ENCODE results near the gene OR2T34. TPM values are rescaled to one million over a fixed set of nuclear protein-coding genes. Genes with fewer than 3 reads are reported as not detected.
A peak's percentile ranks its signal among the peaks of the same experiment; 100 is the strongest.
"Not testable (repeated sequence)": the region's sequence is repeated elsewhere in the genome, so short reads cannot be mapped to it uniquely, and the experiment has no call there.

The OR2T34 gene
- total RNA-seq = not detected

GRCh38 chr1:248574657-248575056, at the start of gene OR2T34:
Gene OR2T34 (minus strand): TSS chr1:248574757. CDS start chr1:248574757, 0 bp downstream.
- H3K27me3 Mint-ChIP-seq; H3K9me3 Mint-ChIP-seq; H3K27ac Mint-ChIP-seq; ATAC-seq (replicated peaks); H3K36me3 Mint-ChIP-seq (ENCODE audit: low read depth); H3K4me3 Mint-ChIP-seq; H3K4me1 Mint-ChIP-seq: not testable (repeated sequence)

- no peaks in the 10 kb centered on the region for H3K4me1 Mint-ChIP-seq
- no peaks in the 10 kb centered on the region for H3K36me3 Mint-ChIP-seq (ENCODE audit: low read depth)
- H3K4me3 Mint-ChIP-seq = no peak overlapping the region
- peak; percentile 70 for ATAC-seq (replicated peaks)
- no peaks in the 10 kb centered on the region for H3K9me3 Mint-ChIP-seq
- no peak overlapping the region for H3K27ac Mint-ChIP-seq
- H3K27me3 Mint-ChIP-seq = no peaks in the 10 kb centered on the region
These were observed 48.0 kb upstream of the OR2T34 start for GRCh38 chr1:248622570-248623001.

- Mint-ChIP-seq H3K9me3 (no peaks in the 10 kb centered on the region), H3K27ac (no peak overlapping the region), H3K4me1 (no peaks in the 10 kb centered on the region), H3K36me3 (ENCODE audit: low read depth) (no peaks in the 10 kb centered on the region), H3K27me3 (no peaks in the 10 kb centered on the region), H3K4me3 (no peak overlapping the region)
- no peak for ATAC-seq (replicated peaks)
These were observed 47.2 kb upstream of the OR2T34 start for GRCh38 chr1:248621770-248622169.

GRCh38 chr1:248618878-248619277, 44.3 kb upstream of the OR2T34 start:
- H3K27ac Mint-ChIP-seq = no peak overlapping the region
- ATAC-seq (replicated peaks) = no peak
- no peaks in the 10 kb centered on the region for H3K36me3 Mint-ChIP-seq (ENCODE audit: low read depth)
- no peak overlapping the region for H3K4me3 Mint-ChIP-seq
- no peaks in the 10 kb centered on the region for H3K4me1 Mint-ChIP-seq
- H3K27me3 Mint-ChIP-seq = no peaks in the 10 kb centered on the region
- H3K9me3 Mint-ChIP-seq = no peaks in the 10 kb centered on the region

- H3K27me3 Mint-ChIP-seq = no peaks in the 10 kb centered on the region
- no peak for ATAC-seq (replicated peaks)
These were observed 43.6 kb upstream of the OR2T34 start for GRCh38 chr1:248618119-248618518.

GRCh38 chr1:248613742-248614141, 39.2 kb upstream of the OR2T34 start:
- peak overlapping the region; percentile 36 for H3K27ac Mint-ChIP-seq
- no peaks in the 10 kb centered on the region for H3K27me3 Mint-ChIP-seq
- peak overlapping the region; percentile 3 for H3K4me3 Mint-ChIP-seq

More at GRCh38 chr1:248618119-248618518, 43.6 kb upstream of the OR2T34 start:
- Mint-ChIP-seq H3K4me3 (no peak overlapping the region), H3K27ac (no peak overlapping the region), H3K4me1 (no peaks in the 10 kb centered on the region), H3K36me3 (ENCODE audit: low read depth) (no peaks in the 10 kb centered on the region), H3K9me3 (no peaks in the 10 kb centered on the region)

GRCh38 chr1:248611883-248612414, 37.4 kb upstream of the OR2T34 start:
- no peaks in the 10 kb centered on the region for H3K4me1 Mint-ChIP-seq
- no peaks in the 10 kb centered on the region for H3K9me3 Mint-ChIP-seq
- peak; percentile 42 for ATAC-seq (replicated peaks)
- no peaks in the 10 kb centered on the region for H3K27me3 Mint-ChIP-seq
- peak overlapping the region; percentile 14 for H3K27ac Mint-ChIP-seq
- no peaks in the 10 kb centered on the region for H3K36me3 Mint-ChIP-seq (ENCODE audit: low read depth)
- H3K4me3 Mint-ChIP-seq = no peak overlapping the region

More at GRCh38 chr1:248613742-248614141, 39.2 kb upstream of the OR2T34 start:
- ATAC-seq (replicated peaks) = peak; percentile 86
- Mint-ChIP-seq H3K9me3 (no peaks in the 10 kb centered on the region), H3K36me3 (ENCODE audit: low read depth) (no peaks in the 10 kb centered on the region), H3K4me1 (no peaks in the 10 kb centered on the region)

GRCh38 chr1:248610301-248610700, 35.7 kb upstream of the OR2T34 start:
- ATAC-seq (replicated peaks) = no peak
- Mint-ChIP-seq H3K36me3 (ENCODE audit: low read depth) (no peaks in the 10 kb centered on the region), H3K27ac (no peak overlapping the region), H3K9me3 (no peaks in the 10 kb centered on the region), H3K27me3 (no peaks in the 10 kb centered on the region), H3K4me3 (no peak overlapping the region), H3K4me1 (no peaks in the 10 kb centered on the region)

GRCh38 chr1:248599396-248599795, 24.8 kb upstream of the OR2T34 start:
- Mint-ChIP-seq H3K4me3 (no peak overlapping the region), H3K27me3 (no peaks in the 10 kb centered on the region), H3K27ac (no peak overlapping the region), H3K4me1 (no peaks in the 10 kb centered on the region), H3K9me3 (no peaks in the 10 kb centered on the region), H3K36me3 (ENCODE audit: low read depth) (no peaks in the 10 kb centered on the region)
- no peak for ATAC-seq (replicated peaks)

GRCh38 chr1:248597589-248597988, 23.0 kb upstream of the OR2T34 start, which contains the start of gene OR2T10:
Gene OR2T10 (minus strand): TSS chr1:248597700. CDS start chr1:248593768, 3,932 bp downstream.
- no peaks in the 10 kb centered on the region for H3K9me3 Mint-ChIP-seq
- no peaks in the 10 kb centered on the region for H3K4me1 Mint-ChIP-seq
- ATAC-seq (replicated peaks) = no peak
- H3K36me3 Mint-ChIP-seq (ENCODE audit: low read depth) = no peaks in the 10 kb centered on the region
- H3K27me3 Mint-ChIP-seq = no peaks in the 10 kb centered on the region
- no peak within 1 kb of the TSS for H3K4me3 Mint-ChIP-seq
- H3K27ac Mint-ChIP-seq = no peak within 1 kb of the TSS

GRCh38 chr1:248596615-248597014, 22.1 kb upstream of the OR2T34 start:
- peak; percentile 76 for ATAC-seq (replicated peaks)
- Mint-ChIP-seq H3K27me3 (no peaks in the 10 kb centered on the region), H3K27ac (no peak overlapping the region), H3K36me3 (ENCODE audit: low read depth) (no peaks in the 10 kb centered on the region), H3K4me1 (no peaks in the 10 kb centered on the region), H3K9me3 (no peaks in the 10 kb centered on the region), H3K4me3 (no peak overlapping the region)

- Mint-ChIP-seq H3K4me3 (no peak overlapping the region), H3K27me3 (no peaks in the 10 kb centered on the region), H3K9me3 (no peaks in the 10 kb centered on the region), H3K36me3 (ENCODE audit: low read depth) (no peaks in the 10 kb centered on the region), H3K27ac (no peak overlapping the region), H3K4me1 (no peaks in the 10 kb centered on the region)
- no peak for ATAC-seq (replicated peaks)
These were observed 18.7 kb upstream of the OR2T34 start for GRCh38 chr1:248593226-248593625.

- Mint-ChIP-seq H3K27ac (no peak overlapping the region), H3K27me3 (no peaks in the 10 kb centered on the region), H3K9me3 (no peaks in the 10 kb centered on the region), H3K4me1 (no peaks in the 10 kb centered on the region), H3K4me3 (no peak overlapping the region), H3K36me3 (ENCODE audit: low read depth) (no peaks in the 10 kb centered on the region)
- no peak for ATAC-seq (replicated peaks)
These were observed 18.1 kb upstream of the OR2T34 start for GRCh38 chr1:248592655-248593054.

GRCh38 chr1:248590055-248590454, 15.5 kb upstream of the OR2T34 start:
- no peak for ATAC-seq (replicated peaks)
- Mint-ChIP-seq H3K9me3 (peaks cover 4% of the 10 kb centered on the region), H3K36me3 (ENCODE audit: low read depth) (no peaks in the 10 kb centered on the region), H3K4me3 (no peak overlapping the region), H3K4me1 (no peaks in the 10 kb centered on the region), H3K27me3 (peaks cover 3% of the 10 kb centered on the region), H3K27ac (no peak overlapping the region)

- peaks cover 3% of the 10 kb centered on the region for H3K27me3 Mint-ChIP-seq
These were observed 14.8 kb upstream of the OR2T34 start for GRCh38 chr1:248589334-248589733.

GRCh38 chr1:248585266-248585665, 10.7 kb upstream of the OR2T34 start:
- ATAC-seq (replicated peaks) = no peak
- H3K27ac Mint-ChIP-seq = no peak overlapping the region

More at GRCh38 chr1:248589334-248589733, 14.8 kb upstream of the OR2T34 start:
- H3K4me1 Mint-ChIP-seq = no peaks in the 10 kb centered on the region
- no peak overlapping the region for H3K27ac Mint-ChIP-seq
- no peaks in the 10 kb centered on the region for H3K36me3 Mint-ChIP-seq (ENCODE audit: low read depth)
- no peak overlapping the region for H3K4me3 Mint-ChIP-seq
- no peak for ATAC-seq (replicated peaks)
- peaks cover 4% of the 10 kb centered on the region for H3K9me3 Mint-ChIP-seq

More at GRCh38 chr1:248585266-248585665, 10.7 kb upstream of the OR2T34 start:
- H3K4me3 Mint-ChIP-seq = no peak overlapping the region
- H3K27me3 Mint-ChIP-seq = peaks cover 3% of the 10 kb centered on the region
- peaks cover 4% of the 10 kb centered on the region for H3K9me3 Mint-ChIP-seq
- H3K4me1 Mint-ChIP-seq = no peaks in the 10 kb centered on the region
- H3K36me3 Mint-ChIP-seq (ENCODE audit: low read depth) = no peaks in the 10 kb centered on the region

Data from activated T-helper 17 cell treated with anti-CD3 and anti-CD28 coated beads, Interleukin-2, amount 50 U/mL, for 72 hours (primary cell).